GM10266 (cell line): ENCODE measurements around the gene TRRAP.
A peak's percentile ranks its signal among the peaks of the same experiment; 100 is the strongest.

ENCODE experiments used
- DNase-seq: peaks from one replicate; pipeline ENCODE4 v3.0.0; 2012; ENCODE audit errors: extremely low spot score
- TF ChIP-seq, protein P1 (sequence below): IDR thresholded peaks from 2 replicates; pipeline ENCODE4 v1.5.1; 2012; ENCODE audit warnings: mild to moderate bottlenecking, low read depth; ENCODE audit not compliant: control insufficient read depth, insufficient read depth; ENCODE audit errors: missing control alignments

The TRRAP gene

DNA sequence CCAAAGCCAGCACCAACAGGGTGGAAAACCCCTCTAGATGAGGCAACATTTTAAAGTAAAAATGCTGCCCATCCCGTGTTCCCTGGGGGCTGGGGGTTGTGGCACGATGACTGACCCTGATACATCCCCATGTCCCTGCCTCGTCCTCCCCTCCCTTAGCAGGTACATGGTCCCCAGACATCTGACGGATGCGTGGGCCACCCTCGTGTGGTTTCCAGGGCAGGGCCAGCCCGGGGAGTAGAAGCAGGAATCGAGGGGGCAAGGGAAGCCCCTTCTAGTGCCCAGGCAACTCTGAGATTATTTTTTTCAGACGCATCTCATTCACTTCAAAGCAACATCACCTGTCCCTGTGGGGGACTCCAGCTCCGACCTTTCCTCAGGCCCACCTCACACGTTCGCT lies 12.0 kb upstream of the TRRAP start:
- TF ChIP-seq, protein P1, sequence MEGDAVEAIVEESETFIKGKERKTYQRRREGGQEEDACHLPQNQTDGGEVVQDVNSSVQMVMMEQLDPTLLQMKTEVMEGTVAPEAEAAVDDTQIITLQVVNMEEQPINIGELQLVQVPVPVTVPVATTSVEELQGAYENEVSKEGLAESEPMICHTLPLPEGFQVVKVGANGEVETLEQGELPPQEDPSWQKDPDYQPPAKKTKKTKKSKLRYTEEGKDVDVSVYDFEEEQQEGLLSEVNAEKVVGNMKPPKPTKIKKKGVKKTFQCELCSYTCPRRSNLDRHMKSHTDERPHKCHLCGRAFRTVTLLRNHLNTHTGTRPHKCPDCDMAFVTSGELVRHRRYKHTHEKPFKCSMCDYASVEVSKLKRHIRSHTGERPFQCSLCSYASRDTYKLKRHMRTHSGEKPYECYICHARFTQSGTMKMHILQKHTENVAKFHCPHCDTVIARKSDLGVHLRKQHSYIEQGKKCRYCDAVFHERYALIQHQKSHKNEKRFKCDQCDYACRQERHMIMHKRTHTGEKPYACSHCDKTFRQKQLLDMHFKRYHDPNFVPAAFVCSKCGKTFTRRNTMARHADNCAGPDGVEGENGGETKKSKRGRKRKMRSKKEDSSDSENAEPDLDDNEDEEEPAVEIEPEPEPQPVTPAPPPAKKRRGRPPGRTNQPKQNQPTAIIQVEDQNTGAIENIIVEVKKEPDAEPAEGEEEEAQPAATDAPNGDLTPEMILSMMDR, result no peak
- no peak for DNase-seq

DNA sequence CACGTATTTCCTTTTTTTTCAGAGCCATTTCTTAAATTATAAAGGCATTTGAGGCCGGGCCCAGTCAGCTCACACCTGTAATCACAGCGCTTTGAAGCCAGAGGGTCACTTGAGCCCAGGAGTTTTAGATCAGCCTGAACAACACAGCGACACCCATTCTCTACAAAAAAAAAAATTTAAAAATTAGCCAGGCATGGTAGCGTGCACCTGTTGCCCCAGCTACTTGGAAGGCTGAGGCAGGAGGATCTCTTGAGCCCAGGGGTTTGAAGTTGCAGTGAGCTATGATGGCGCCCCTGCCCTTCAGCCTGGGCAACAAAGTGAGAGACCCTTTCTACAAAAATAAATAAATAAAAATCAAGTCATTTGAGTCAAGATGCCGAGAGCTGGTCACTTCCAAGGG lies 11.6 kb upstream of the TRRAP start:
- TF ChIP-seq, protein P1, result no peak

DNA sequence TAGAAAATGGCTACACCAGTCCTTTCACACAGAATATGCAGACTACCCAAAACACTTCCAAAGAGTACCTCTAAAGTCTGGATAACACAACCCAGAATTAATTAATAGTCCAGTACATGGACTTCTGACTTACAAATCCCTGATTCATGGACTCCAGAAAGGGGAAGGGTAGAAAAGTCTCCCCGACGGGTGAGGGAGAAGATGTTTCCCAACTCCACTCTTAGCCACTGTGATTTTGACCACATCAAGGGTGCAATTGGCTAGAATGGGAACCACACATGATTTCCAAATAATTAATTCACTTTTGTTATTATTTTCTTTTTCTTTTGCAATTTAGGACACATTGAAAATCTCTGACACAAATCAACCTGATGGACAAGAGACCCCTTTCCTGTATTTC lies 9.9 kb upstream of the TRRAP start:
- no peak for DNase-seq
- TF ChIP-seq, protein P1, result no peak

More for the DNA sequence above, 11.6 kb upstream of the TRRAP start:
- no peak for DNase-seq

DNA sequence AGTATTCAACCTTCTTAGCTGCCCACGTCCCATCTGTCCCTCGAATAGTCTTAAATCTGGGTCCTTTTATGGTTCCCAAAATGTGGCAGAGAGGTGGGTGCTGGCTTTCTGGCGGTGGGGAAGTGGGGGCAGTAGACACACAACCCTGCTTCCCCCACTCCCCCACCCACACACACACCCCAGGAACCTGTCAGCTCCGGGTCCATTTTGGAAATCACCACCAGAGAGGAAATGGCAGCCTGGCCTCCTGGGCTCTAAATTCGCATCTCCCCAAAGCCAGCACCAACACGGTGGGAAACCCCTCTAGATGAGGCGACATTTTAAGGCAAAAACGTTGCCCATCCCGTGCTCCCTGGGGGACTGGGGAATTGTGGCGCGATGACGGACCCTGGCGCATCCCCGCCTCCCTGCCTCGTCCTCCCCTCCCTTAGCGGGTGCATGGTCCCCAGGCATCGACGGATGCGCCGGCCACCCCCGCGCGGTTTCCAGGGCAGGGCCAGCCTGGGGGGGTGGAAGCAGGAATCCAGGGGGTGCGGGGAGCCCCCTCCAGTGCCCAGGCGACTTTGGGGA lies 9.2 kb upstream of the TRRAP start:
- no peak for DNase-seq

DNA sequence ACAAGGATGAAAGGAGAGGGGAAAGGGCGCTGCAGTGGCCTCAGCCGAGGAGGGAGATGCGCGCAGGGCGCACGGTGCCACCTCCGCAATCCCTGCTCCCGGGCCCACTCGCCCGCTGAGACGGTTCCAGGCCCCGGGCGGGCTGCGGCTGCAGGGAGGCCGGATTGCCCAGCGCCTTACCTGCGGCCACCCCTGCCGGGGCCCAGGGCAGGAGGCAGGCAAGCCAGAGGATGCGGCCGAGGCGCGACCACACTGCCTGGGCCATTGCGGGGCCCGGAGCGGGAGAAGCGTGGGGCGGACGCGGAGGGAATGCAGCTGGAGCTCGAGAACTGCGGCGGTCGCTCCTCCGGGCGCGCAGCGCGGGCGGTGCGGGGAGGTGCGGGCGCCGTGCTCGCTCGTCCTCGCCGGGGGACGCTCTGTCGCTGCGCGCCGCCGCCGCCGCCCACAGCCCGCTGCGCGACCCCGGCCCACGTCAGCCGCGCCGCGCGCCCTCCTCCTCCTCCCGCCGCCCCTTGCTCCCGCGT lies 8.7 kb upstream of the TRRAP start, which contains the start of gene TMEM130:
TSS of gene TMEM130 (minus strand) at position 418 of the 524 bp plus-strand sequence. CDS start at position 265, 153 bp downstream.
- TF ChIP-seq, protein P1, result no peak
- DNase-seq, result no peak

More for the DNA sequence above, 9.2 kb upstream of the TRRAP start:
- TF ChIP-seq, protein P1, result no peak

DNA sequence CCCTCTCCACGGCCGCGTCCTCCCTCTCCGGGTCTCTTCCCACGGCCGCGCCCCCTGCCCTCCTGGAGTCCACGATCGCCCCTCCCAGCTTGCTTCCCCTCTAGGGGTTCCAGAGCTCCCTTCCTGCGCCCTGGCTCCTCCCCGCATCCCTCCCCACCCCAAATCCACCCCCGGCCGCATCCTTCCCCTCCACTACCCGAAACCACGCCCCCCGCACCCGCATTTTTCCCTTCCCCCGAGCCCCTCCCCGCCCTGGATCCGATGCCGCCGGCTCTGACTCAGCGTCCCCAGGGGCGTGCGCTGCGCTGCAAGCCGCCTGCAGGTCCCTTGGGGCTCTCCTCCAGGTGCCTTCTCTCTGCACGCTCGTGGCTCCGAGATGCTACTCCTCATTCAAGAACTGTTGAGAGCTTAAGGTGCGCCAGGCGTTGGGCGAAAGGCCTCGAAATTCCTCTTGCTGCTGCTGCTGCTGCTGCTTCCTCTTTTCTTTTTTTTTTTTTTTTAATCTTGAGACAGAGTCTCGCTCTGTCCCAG lies 8.1 kb upstream of the TRRAP start:
- peak; percentile 77 for DNase-seq

More for the DNA sequence above, 8.1 kb upstream of the TRRAP start:
- TF ChIP-seq, protein P1, result no peak
